Caki2 (cell line): ENCODE measurements around the gene PEX14. TPM values are rescaled to one million over a fixed set of nuclear protein-coding genes. Genes with fewer than 3 reads are reported as not detected.
"Not testable (repeated sequence)": the region's sequence is repeated elsewhere in the genome, so short reads cannot be mapped to it uniquely, and the experiment has no call there.

Source experiments
- DNase-seq: peaks from one replicate; pipeline ENCODE4 v3.0.0-alpha.2; 2015; ENCODE audit warnings: low read depth
- in situ Hi-C: cut with HindIII; loops from 2 replicates; pipeline ENCODE4 v1.10.0; 2016; ENCODE audit warnings: low sequenced_read_pairs, low pct_unique_long_range_greater_than_20kb, mixed read lengths
- total RNA-seq: library from RNA; depleted of rRNA; stranded (reverse); fragments of >200 nt; shearing (Covaris generic); gene quantifications from 2 replicates; pipeline ENCODE4 v1.2.3, GENCODE V29; 2014; ENCODE audit warnings: low replicate concordance

The PEX14 gene
- total RNA-seq, 1 experiment from 2014 or later = 24.9 TPM

- DNase-seq = no peak
- in situ Hi-C loops = no loop called here
Measured at GRCh38 chr1:10446790-10447422, 27.8 kb upstream of the PEX14 start.

- in situ Hi-C loops = no loop called here
- no peak for DNase-seq
Measured at GRCh38 chr1:10449751-10450150, 25.0 kb upstream of the PEX14 start, which contains the start of gene CORT. Gene CORT, plus strand, starts transcription at chr1:10450031. Its CDS starts 193 bp downstream, at chr1:10450224.

GRCh38 chr1:10450156-10450814 lies 24.5 kb upstream of the PEX14 start:
- DNase-seq = no peak
- in situ Hi-C loops = no loop called here

- no peak for DNase-seq
- in situ Hi-C loops = no loop called here
Measured at GRCh38 chr1:10450836-10451235, 23.9 kb upstream of the PEX14 start.

GRCh38 chr1:10451287-10451686 lies 23.5 kb upstream of the PEX14 start:
- in situ Hi-C loops = no loop called here
- DNase-seq = no peak

- no peak for DNase-seq
- in situ Hi-C loops = no loop called here
Measured at GRCh38 chr1:10456048-10456447, 18.7 kb upstream of the PEX14 start.

GRCh38 chr1:10456661-10457060 lies 18.1 kb upstream of the PEX14 start:
- in situ Hi-C loops = no loop called here
- DNase-seq = no peak

GRCh38 chr1:10457462-10457861 lies 17.3 kb upstream of the PEX14 start:
- DNase-seq, in situ Hi-C loops: not testable (repeated sequence)

GRCh38 chr1:10457875-10458274 lies 16.9 kb upstream of the PEX14 start:
- no peak for DNase-seq
- in situ Hi-C loops = no loop called here

GRCh38 chr1:10459184-10459583 lies 15.6 kb upstream of the PEX14 start:
- in situ Hi-C loops = no loop called here
- DNase-seq = peak; percentile 88

GRCh38 chr1:10467078-10467477 lies 7.7 kb upstream of the PEX14 start:
- in situ Hi-C loops = no loop called here

GRCh38 chr1:10470043-10470442 lies 4.7 kb upstream of the PEX14 start:
- in situ Hi-C loops = no loop called here
- no peak for DNase-seq

More at GRCh38 chr1:10467078-10467477, 7.7 kb upstream of the PEX14 start:
- no peak for DNase-seq

- DNase-seq = peak; percentile 13
- in situ Hi-C loops = no loop called here
Measured at GRCh38 chr1:10471411-10472219, 3.1 kb upstream of the PEX14 start.

- DNase-seq = peak; percentile 90
- in situ Hi-C loops = no loop called here
Measured at GRCh38 chr1:10472220-10473144, 2.3 kb upstream of the PEX14 start, which contains the start of gene DFFA. Gene DFFA, minus strand, starts transcription at chr1:10472529. Its CDS starts 71 bp downstream, at chr1:10472458.

- no peak for DNase-seq
- in situ Hi-C loops = no loop called here
Measured at GRCh38 chr1:10473145-10473765, 1.5 kb upstream of the PEX14 start.

GRCh38 chr1:10474309-10474612 lies 489 bp upstream of the PEX14 start:
- in situ Hi-C loops, DNase-seq: not testable (repeated sequence)

GRCh38 chr1:10475510-10475909 lies 760 bp downstream of the PEX14 start:
- no peak for DNase-seq
- in situ Hi-C loops = no loop called here

- DNase-seq = no peak
- in situ Hi-C loops = no loop called here
Measured at GRCh38 chr1:10479296-10479695, 4.5 kb downstream of the PEX14 start.
